GM21515 (cell line): ENCODE results near the gene GGT6.
"Not testable (repeated sequence)": the region's sequence is repeated elsewhere in the genome, so short reads cannot be mapped to it uniquely, and the experiment has no call there.

Source experiments
- ATAC-seq: cut with Tn5 transposase; IDR thresholded peaks from one replicate; pipeline ENCODE4 v1.9.1; 2021; ENCODE audit not compliant: unreplicated experiment

GGT6 gene

GRCh38 chr17:4592240-4593005 is 32.0 kb upstream of the GGT6 start:
- ATAC-seq, result no peak

DNA sequence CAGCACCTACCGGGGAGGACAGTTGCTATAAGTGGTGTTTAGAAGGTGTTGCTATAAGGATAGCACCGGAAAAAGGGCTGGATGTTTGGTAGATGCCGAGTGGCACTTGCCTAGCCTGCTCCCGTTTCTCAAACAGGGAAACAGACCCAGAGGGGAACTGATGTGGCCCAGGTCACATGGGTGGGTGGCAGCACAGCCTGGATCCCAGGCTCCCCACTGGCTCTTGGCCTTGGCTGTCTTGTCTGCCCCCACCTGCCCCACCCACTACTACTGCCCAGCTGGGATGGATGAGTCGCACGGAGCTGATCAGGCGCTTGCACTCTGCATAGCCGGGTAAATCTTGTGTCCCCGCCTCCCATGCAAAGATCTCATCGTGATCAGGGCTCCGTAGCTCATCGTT is 31.2 kb upstream of the GGT6 start:
- no peak for ATAC-seq

DNA sequence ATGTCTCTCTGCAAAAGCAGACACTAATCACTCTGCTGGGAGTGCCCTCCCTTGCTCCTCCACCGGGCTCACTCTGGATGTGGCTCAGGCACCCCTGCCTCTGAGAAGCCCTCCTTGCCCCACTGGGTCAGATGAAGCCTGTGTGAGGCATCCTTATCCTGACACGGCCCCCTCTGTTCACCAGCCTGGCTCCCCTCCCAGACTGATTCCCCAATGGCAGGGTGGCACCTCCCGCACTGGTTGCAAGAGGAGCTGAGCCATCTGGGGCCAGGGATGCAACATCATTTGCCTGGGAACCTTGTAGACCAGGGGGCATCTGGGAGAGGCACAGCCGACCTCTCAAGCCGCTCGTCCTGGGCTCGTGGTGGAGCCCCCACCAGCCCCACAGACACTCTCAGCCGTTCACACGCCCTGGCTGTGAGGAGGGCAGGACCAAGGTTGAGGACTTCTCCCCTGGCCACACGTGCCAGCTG is 30.6 kb upstream of the GGT6 start:
- no peak for ATAC-seq

DNA sequence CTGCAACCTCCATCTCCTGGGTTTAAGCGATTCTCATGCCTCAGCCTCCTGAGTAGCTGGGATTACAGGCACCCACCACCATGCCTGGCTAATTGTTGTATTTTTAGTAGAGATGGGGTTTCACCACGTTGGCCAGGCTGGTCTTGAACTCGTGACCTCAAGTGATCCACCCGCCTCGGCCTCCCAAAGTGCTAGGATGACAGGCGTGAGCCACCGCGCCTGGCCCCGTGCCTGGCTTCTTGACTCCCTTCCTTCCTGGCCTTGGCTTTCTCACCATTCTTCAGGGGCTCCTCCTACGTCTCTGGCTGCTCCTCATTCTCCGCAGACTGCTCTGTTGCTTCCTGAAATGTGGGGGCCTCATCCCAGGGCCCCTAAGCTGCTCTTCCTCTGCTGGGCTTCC is 29.7 kb upstream of the GGT6 start:
- ATAC-seq, result not testable (repeated sequence)

- ATAC-seq, result no peak
Measured at GRCh38 chr17:4588898-4589625, 28.7 kb upstream of the GGT6 start.

DNA sequence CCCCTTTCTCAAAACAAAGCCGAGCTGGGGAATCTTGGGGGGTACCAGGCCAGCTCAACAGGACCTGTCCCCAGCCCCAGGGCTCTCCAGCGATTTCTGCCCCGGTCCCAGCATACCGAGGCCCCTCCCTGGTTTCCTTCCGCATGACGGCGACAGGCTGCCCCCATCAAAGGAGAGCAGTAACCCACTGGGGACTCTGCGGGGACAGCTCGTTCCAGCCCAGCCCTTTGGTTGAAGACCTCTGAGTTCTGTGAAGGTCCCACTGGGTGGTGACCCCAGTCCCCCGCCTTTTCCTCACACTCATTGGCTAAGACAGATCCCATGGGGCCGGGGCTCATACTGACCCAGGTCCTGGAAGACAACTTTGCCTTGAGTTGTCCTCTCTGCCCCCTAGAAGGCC is 28.0 kb upstream of the GGT6 start:
- ATAC-seq, result no peak

GRCh38 chr17:4587803-4588202 is 27.4 kb upstream of the GGT6 start:
- ATAC-seq, result no peak

- no peak for ATAC-seq
Measured at GRCh38 chr17:4587195-4587594, 26.8 kb upstream of the GGT6 start.

- no peak for ATAC-seq
Measured at GRCh38 chr17:4586043-4586442, 25.7 kb upstream of the GGT6 start.

- no peak for ATAC-seq
Measured at GRCh38 chr17:4585638-4585994, 25.2 kb upstream of the GGT6 start.

- no peak for ATAC-seq
Measured at GRCh38 chr17:4584917-4585637, 24.7 kb upstream of the GGT6 start.

- no peak for ATAC-seq
Measured at GRCh38 chr17:4584101-4584916, 23.9 kb upstream of the GGT6 start, which contains the start of gene SMTNL2. SMTNL2 (plus strand) TSS chr17:4584529; CDS start chr17:4584606, 77 bp downstream.

- no peak for ATAC-seq
Measured at GRCh38 chr17:4583782-4584100, 23.4 kb upstream of the GGT6 start.

DNA sequence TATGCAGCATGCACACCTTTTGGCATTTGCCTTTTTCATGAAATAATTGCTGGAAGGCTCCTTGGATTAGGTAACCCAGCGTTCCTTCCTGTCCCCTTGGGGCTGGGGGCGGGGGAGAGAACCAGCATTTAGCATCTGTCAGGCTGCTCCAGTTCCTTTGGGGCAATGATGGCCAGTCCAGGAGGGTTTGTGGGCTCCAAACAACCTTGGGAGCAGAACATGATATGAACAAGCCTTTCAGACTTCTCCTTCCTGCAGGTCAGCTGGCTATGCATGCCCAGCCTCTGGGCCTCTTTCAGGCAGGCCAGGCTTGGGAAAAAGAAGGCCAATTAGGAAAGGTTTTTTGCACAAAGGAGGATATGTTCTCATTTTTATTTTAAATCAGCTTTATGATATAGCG is 22.8 kb upstream of the GGT6 start:
- ATAC-seq, result no peak

DNA sequence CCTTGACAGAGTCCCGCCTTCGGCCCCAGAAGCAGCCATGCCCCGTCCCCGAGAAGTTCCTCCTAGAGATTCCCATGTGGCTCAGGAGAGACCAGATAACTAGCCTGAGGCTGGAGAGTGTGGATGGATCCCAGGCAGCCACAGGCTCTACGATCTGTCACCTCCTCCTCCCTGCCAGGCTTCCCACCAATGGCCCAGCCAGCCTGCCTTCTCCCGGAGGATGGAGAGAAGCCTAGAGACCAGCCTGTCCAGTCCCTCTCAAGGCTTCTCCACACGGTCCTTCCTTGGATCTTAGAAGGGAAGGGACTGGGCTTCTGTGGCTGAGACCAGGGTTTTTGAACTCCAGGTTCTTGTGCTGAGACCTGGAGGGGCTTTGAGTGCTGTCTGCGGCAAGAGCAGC is 22.3 kb upstream of the GGT6 start:
- no peak for ATAC-seq

- ATAC-seq, result no peak
Measured at GRCh38 chr17:4582101-4582501, 21.7 kb upstream of the GGT6 start.

- no peak for ATAC-seq
Measured at GRCh38 chr17:4580291-4580690, 19.9 kb upstream of the GGT6 start.

GRCh38 chr17:4579678-4580077 is 19.3 kb upstream of the GGT6 start:
- ATAC-seq, result no peak

DNA sequence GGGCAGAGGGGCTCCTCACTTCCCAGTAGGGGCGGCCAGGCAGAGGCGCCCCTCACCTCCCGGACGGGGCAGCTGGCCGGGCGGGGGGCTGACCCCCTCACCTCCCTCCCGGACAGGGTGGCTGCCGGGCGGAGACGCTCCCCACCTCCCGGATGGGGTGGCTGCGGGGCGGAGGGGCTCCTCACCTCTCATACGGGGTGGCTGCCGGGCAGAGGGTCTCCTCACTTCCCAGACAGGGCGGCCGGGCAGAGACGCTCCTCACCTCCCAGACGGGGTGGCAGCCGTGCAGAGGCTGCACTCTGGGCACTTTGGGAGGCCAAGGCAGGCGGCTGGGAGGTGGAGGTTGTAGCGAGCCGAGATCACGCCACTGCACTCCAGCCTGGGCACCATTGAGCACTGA is 18.0 kb upstream of the GGT6 start:
- ATAC-seq, result not testable (repeated sequence)

- no peak for ATAC-seq
Measured at GRCh38 chr17:4577386-4577993, 17.1 kb upstream of the GGT6 start.
